GM19328 (cell line): Measurements from ENCODE around the gene TIMP1.

Source experiments
- ATAC-seq: cut with Tn5 transposase; IDR thresholded peaks from one replicate; pipeline ENCODE4 v1.9.1; 2021; ENCODE audit warnings: mild to moderate bottlenecking, moderate library complexity; ENCODE audit not compliant: unreplicated experiment

The TIMP1 gene

GRCh38 chrX:47633689-47634590 is 51.7 kb downstream of the TIMP1 start:
- no peak for ATAC-seq

- ATAC-seq: no peak
Measured at GRCh38 chrX:47634871-47635575, 52.8 kb downstream of the TIMP1 start.
